ENCODE measurements around the gene ST3GAL2. TPM values are rescaled to one million over a fixed set of nuclear protein-coding genes. Genes with fewer than 3 reads are reported as not detected.

ST3GAL2 gene
- total and polyA plus RNA-seq, 8 donors: 2.6 to 51.3 (median 11.7) TPM

DNA sequence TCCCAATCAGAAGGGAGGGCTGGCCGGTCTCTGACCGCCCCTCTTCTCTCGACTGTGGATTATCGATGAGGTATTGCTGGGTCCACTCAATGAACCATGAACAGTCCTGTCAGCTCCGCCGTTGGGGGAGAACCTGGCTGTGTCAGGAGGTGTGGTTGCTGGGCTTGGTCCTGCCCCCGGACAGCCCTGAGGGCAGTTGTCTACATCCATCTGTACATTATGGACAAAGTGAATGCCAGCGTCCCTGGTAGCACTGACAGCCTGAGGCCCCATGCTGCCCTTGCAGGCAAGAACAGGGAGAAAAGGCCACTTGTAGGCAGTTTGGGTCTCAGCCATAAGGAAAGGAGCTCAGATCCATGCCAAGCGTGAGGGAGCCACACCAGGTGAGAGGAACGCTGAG, 38.9 kb downstream of the ST3GAL2 start:
- TF ChIP-seq, protein P1, sequence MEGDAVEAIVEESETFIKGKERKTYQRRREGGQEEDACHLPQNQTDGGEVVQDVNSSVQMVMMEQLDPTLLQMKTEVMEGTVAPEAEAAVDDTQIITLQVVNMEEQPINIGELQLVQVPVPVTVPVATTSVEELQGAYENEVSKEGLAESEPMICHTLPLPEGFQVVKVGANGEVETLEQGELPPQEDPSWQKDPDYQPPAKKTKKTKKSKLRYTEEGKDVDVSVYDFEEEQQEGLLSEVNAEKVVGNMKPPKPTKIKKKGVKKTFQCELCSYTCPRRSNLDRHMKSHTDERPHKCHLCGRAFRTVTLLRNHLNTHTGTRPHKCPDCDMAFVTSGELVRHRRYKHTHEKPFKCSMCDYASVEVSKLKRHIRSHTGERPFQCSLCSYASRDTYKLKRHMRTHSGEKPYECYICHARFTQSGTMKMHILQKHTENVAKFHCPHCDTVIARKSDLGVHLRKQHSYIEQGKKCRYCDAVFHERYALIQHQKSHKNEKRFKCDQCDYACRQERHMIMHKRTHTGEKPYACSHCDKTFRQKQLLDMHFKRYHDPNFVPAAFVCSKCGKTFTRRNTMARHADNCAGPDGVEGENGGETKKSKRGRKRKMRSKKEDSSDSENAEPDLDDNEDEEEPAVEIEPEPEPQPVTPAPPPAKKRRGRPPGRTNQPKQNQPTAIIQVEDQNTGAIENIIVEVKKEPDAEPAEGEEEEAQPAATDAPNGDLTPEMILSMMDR (IDR thresholded peaks at IDR 0.05): no peak
- TF ChIP-seq EP300 (IDR thresholded peaks at IDR 0.05) (no peak), POLR2AphosphoS5 (IDR thresholded peaks at IDR 0.05) (no peak), POLR2A (IDR thresholded peaks at IDR 0.05) (no peak)
- intact Hi-C loops (cut with DNase I; ENCODE audit: low total_unique reads): no loop called here
- no peak overlapping the region for H3K4me3 ChIP-seq
- no peak overlapping the region for H3K27ac ChIP-seq
- DNase-seq: no peak
- peaks cover 0 to 26% (median 5%) of the 10 kb centered on the region in 4 donors for H3K4me1 ChIP-seq
- peaks cover 0 to 39% (median 30%) of the 10 kb centered on the region in 4 donors for H3K36me3 ChIP-seq
- no peaks in the 10 kb centered on the region for H3K9me3 ChIP-seq
- no peaks in the 10 kb centered on the region for H3K27me3 ChIP-seq
- WGBS, 5 donors: 85 to 92% (median 88%) methylated on average over 10 of the region's 10 CpGs

DNA sequence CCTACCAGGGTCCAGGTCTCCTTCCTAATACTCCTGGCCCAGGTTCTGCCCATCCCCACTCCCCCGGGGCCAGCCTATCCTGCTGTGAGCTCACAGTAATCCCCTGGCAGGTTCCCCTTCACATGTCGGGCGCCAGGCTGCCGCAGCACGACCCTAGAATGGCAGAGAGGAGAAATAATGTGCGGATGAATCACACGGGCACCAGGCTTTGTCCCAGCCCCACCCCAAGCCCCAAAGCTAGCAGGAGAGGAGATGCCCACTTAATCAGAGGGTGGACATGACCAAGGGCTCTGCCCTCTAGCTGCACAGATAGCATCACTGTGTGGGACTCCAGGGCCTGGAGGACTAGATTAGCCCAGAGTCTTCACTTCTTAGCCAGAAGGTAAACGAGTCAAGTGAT, 39.5 kb downstream of the ST3GAL2 start:
- H3K4me3 ChIP-seq: no peak overlapping the region
- no peak for DNase-seq
- 84 to 88% (median 86%) methylated on average over 8 of the region's 8 CpGs for WGBS, 5 donors
- no peaks in the 10 kb centered on the region for H3K9me3 ChIP-seq
- H3K27ac ChIP-seq: no peak overlapping the region
- peaks cover 0 to 45% (median 33%) of the 10 kb centered on the region in 4 donors for H3K36me3 ChIP-seq
- peaks cover 0 to 22% (median 2%) of the 10 kb centered on the region in 4 donors for H3K4me1 ChIP-seq
- intact Hi-C loops (cut with DNase I; ENCODE audit: low total_unique reads): no loop called here
- no peak for TF ChIP-seq POLR2AphosphoS5 (IDR thresholded peaks at IDR 0.05)
- no peak for TF ChIP-seq EP300 (IDR thresholded peaks at IDR 0.05)
- TF ChIP-seq, protein P1 (IDR thresholded peaks at IDR 0.05): no peak
- TF ChIP-seq POLR2A (IDR thresholded peaks at IDR 0.05): no peak
- no peaks in the 10 kb centered on the region for H3K27me3 ChIP-seq

DNA sequence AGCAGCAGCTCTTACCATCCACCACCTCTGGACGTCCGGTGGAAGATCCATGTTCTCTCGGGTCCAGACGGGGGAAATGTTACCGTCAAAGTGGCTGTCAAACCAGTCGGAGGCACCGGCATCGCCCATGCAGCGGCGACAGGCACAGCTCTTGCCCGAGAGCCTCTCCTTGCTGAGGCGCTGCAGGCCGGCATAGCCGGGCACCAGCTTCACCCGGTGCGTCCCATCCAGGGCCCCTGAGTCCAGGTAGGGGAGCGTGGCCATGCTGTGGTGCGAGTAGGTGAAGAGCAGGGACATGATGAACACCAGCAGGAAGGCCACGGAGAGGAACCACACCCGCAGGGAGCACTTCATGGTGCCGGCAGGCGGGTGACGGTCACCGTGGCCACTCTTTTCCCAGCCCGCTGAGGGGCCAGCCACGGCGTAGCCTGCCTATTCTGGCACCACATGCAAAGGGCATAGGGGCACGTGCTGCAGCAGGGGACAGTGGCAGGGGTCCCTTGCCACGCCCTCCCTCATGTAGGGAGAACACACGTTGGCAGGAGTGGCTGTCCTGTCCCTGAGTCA, 40.6 kb downstream of the ST3GAL2 start:
- TF ChIP-seq POLR2A (IDR thresholded peaks at IDR 0.05): no peak
- no peak for TF ChIP-seq POLR2AphosphoS5 (IDR thresholded peaks at IDR 0.05)
- TF ChIP-seq EP300 (IDR thresholded peaks at IDR 0.05): no peak
- TF ChIP-seq, protein P1 (IDR thresholded peaks at IDR 0.05): no peak
- DNase-seq: no peak

DNA sequence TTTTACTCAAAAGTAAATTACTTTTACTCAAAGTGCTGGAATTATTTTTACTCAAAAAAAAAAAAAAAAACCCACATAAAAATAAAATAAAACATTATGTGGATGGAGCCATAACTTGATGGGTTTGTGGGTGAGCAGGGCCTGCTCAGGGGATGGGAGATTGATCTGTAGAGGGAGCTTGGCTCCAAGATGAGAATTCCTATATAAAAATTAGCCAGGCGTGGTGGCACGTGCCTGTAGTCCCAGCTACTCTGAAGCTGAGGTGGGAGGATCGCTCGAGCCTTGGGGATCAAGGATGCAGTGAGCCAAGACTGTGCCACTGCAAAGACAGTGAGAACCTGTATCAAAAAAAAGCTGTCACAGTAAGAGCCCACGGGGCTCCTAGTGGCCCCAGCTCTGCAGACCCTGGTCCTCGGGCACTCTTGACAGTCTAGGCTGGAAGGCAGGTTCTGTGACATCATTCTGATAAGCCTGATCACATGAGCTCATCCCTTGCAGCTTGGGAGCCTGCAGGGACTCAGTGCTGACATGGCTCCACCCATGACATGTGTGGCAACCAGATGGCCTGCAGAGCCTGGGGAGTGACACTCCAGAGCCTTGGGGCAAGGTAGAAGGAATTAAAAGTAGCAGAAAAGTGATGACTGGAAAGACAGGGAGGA, 42.5 kb downstream of the ST3GAL2 start:
- no peak overlapping the region for H3K4me3 ChIP-seq
- TF ChIP-seq, protein P1 (IDR thresholded peaks at IDR 0.05): no peak
- TF ChIP-seq POLR2A (IDR thresholded peaks at IDR 0.05): no peak
- TF ChIP-seq EP300 (IDR thresholded peaks at IDR 0.05): no peak
- TF ChIP-seq POLR2AphosphoS5 (IDR thresholded peaks at IDR 0.05): no peak
- 83 to 93% (median 88%) methylated on average over 6 of the region's 6 CpGs for WGBS, 5 donors
- intact Hi-C loops (cut with DNase I; ENCODE audit: low total_unique reads): no loop called here
- peaks cover 0 to 55% (median 42%) of the 10 kb centered on the region in 4 donors for H3K36me3 ChIP-seq
- H3K4me1 ChIP-seq: peaks cover 0 to 6% (median 0%) of the 10 kb centered on the region in 4 donors
- no peak for DNase-seq
- H3K9me3 ChIP-seq: no peaks in the 10 kb centered on the region
- H3K27me3 ChIP-seq: no peaks in the 10 kb centered on the region
- H3K27ac ChIP-seq: no peak overlapping the region

More for the DNA sequence above, 40.6 kb downstream of the ST3GAL2 start:
- 84 to 91% (median 89%) methylated on average over 19 to 30 of the region's 30 CpGs for WGBS, 5 donors
- Histone ChIP-seq H3K9me3 (no peaks in the 10 kb centered on the region), H3K36me3 (peaks cover 0 to 53% (median 42%) of the 10 kb centered on the region in 4 donors), H3K27me3 (no peaks in the 10 kb centered on the region), H3K27ac (no peak overlapping the region), H3K4me3 (no peak overlapping the region), H3K4me1 (peaks cover 0 to 11% (median 0%) of the 10 kb centered on the region in 4 donors)
- intact Hi-C loops (cut with DNase I; ENCODE audit: low total_unique reads): no loop called here
